H1 (cell line): ENCODE measurements around the gene KCNMB1. TPM values are rescaled to one million over a fixed set of nuclear protein-coding genes. Genes with fewer than 3 reads are reported as not detected.
A peak's percentile ranks its signal among the peaks of the same experiment; 100 is the strongest.

Experiments used
- CTCF ChIA-PET: fragments of 300-600 bp; sonication (Branson Sonifier 250); formaldehyde crosslinking; loops from one replicate; lab custom pipeline; 2021; ENCODE audit not compliant: partially characterized antibody; lab: Charles Lee
- POLR2A ChIA-PET: fragments of 300-600 bp; sonication (Branson Sonifier 250); formaldehyde crosslinking; loops from one replicate; lab custom pipeline; 2021; ENCODE audit warnings: inconsistent platforms; ENCODE audit not compliant: partially characterized antibody; lab: Charles Lee
- DNase-seq, 2 experiments: peaks; one replicate each; pipeline versions ENCODE4 v3.0.0 to v3.0.0-alpha.2; 2010 to 2022; ENCODE audit warnings: low spot score in 2 of 2, low read depth in 1 of 2, mixed read lengths in 1 of 2
- FAIRE-seq: peaks from 2 replicates; lab custom pipeline; 2011; peaks lifted over from hg19 to GRCh38; lab: Jason Lieb, UNC
- H2AFZ ChIP-seq: 2 replicates; pipeline ENCODE4 v1.8.1; 2012; ENCODE audit warnings: low read length, inconsistent platforms
- H2AK5ac ChIP-seq: 2 replicates; pipeline ENCODE4 v1.6.1; 2013; ENCODE audit warnings: low read depth, low read length
- H2BK120ac ChIP-seq: replicated peaks from 2 replicates; pipeline ENCODE3; 2013; ENCODE audit warnings: low read depth, low read length, inconsistent platforms
- H2BK12ac ChIP-seq: 2 replicates; pipeline ENCODE4 v1.6.1; 2013; ENCODE audit warnings: low read depth, low read length
- H2BK15ac ChIP-seq: 2 replicates; pipeline ENCODE4 v1.6.1; 2013; ENCODE audit warnings: low read length
- H2BK20ac ChIP-seq: 2 replicates; pipeline ENCODE4 v1.6.1; 2013; ENCODE audit warnings: low read length
- H2BK5ac ChIP-seq: 2 replicates; pipeline ENCODE4 v1.6.1; 2013; ENCODE audit warnings: low read depth, low read length
- H3K14ac ChIP-seq: 2 replicates; pipeline ENCODE4 v1.6.1; 2013; ENCODE audit warnings: inconsistent platforms; ENCODE audit not compliant: insufficient read length
- H3K18ac ChIP-seq: 2 replicates; pipeline ENCODE4 v1.6.1; 2013; ENCODE audit warnings: low read length; ENCODE audit errors: extremely low read depth
- H3K23ac ChIP-seq: 2 replicates; pipeline ENCODE4 v1.6.1; 2013; ENCODE audit warnings: inconsistent platforms; ENCODE audit not compliant: insufficient read length
- H3K23me2 ChIP-seq: 2 replicates; pipeline ENCODE4 v1.6.1; 2013; ENCODE audit warnings: low read depth, low read length
- H3K27ac ChIP-seq: 2 replicates; pipeline ENCODE4 v1.6.1; 2011; ENCODE audit warnings: low read depth, low read length, inconsistent platforms
- H3K27me3 ChIP-seq, 4 experiments: replicated peaks in 1 of 4; 1 replicate in 1 of 4; 2 replicates in 3 of 4; pipeline versions ENCODE4 v1.6.1 to v1.8.1; 2011 to 2013; ENCODE audit warnings: low read length in 3 of 4, mild to moderate bottlenecking in 3 of 4, inconsistent platforms in 2 of 4, mixed read lengths in 2 of 4, moderate library complexity in 1 of 4; ENCODE audit not compliant: control insufficient read depth in 3 of 4, insufficient read depth in 3 of 4; ENCODE audit errors: extremely low read depth in 1 of 4
- H3K36me3 ChIP-seq, 4 experiments: 2 replicates each; pipeline versions ENCODE4 v1.6.1 to v1.8.1; 2011 to 2013; ENCODE audit warnings: mild to moderate bottlenecking in 4 of 4, low read length in 3 of 4, moderate library complexity in 2 of 4, control low read depth in 1 of 4, inconsistent platforms in 1 of 4; ENCODE audit not compliant: insufficient read depth in 4 of 4, control insufficient read depth in 2 of 4
- H3K4ac ChIP-seq: replicated peaks from 2 replicates; pipeline ENCODE3; 2013; ENCODE audit warnings: low read length, low read depth, mixed read lengths, inconsistent platforms; ENCODE audit not compliant: insufficient read length
- H3K4me1 ChIP-seq, 4 experiments: replicated peaks in 1 of 4; 1 replicate in 1 of 4; 2 replicates in 3 of 4; pipeline versions ENCODE4 v1.6.1 to v1.8.1; 2011 to 2013; ENCODE audit warnings: low read length in 3 of 4, inconsistent platforms in 2 of 4, mixed read lengths in 1 of 4; ENCODE audit not compliant: insufficient read depth in 4 of 4, control insufficient read depth in 3 of 4
- H3K4me2 ChIP-seq, 2 experiments: 2 replicates each; pipeline versions ENCODE4 v1.6.1 to v1.8.1; 2011 to 2013; ENCODE audit warnings: low read depth in 2 of 2, low read length in 2 of 2, control low read depth in 1 of 2, inconsistent platforms in 1 of 2, mild to moderate bottlenecking in 1 of 2; ENCODE audit not compliant: insufficient read depth in 1 of 2
- H3K4me3 ChIP-seq, 4 experiments: fragments of 200-600, 300-600 bp in 1 of 4; sonication (generic), shearing (Covaris generic), sonication (Bioruptor Twin) in 1 of 4; 2 replicates each; pipeline versions ENCODE4 v1.5.1 to v1.8.1; 2011 to 2016; ENCODE audit warnings: low read length in 4 of 4, low read depth in 3 of 4, control low read depth in 2 of 4, inconsistent platforms in 2 of 4, mild to moderate bottlenecking in 2 of 4, mixed read lengths in 1 of 4, moderate library complexity in 1 of 4; ENCODE audit not compliant: insufficient read depth in 2 of 4; ENCODE audit errors: extremely low read depth in 1 of 4
- H3K56ac ChIP-seq: replicated peaks from 2 replicates; pipeline ENCODE3; 2013; ENCODE audit warnings: low read depth, mild to moderate bottlenecking, mixed read lengths, low read length, inconsistent platforms; ENCODE audit not compliant: insufficient read length
- H3K79me1 ChIP-seq: 2 replicates; pipeline ENCODE4 v1.6.1; 2013; ENCODE audit warnings: low read depth, low read length, control low read depth
- H3K79me2 ChIP-seq, 2 experiments: 2 replicates each; pipeline versions ENCODE4 v1.6.1 to v1.8.1; 2012 to 2013; ENCODE audit warnings: low read length in 2 of 2, mild to moderate bottlenecking in 2 of 2, inconsistent platforms in 1 of 2; ENCODE audit not compliant: insufficient read depth in 2 of 2, control insufficient read depth in 1 of 2
- H3K9ac ChIP-seq, 4 experiments: replicated peaks in 1 of 4; 1 replicate in 1 of 4; 2 replicates in 3 of 4; pipeline versions ENCODE4 v1.6.1 to v1.8.1; 2011 to 2013; ENCODE audit warnings: low read depth in 3 of 4, low read length in 3 of 4, control low read depth in 2 of 4, mild to moderate bottlenecking in 2 of 4, moderate library complexity in 2 of 4, inconsistent platforms in 1 of 4; ENCODE audit errors: extremely low read depth in 1 of 4
- H3K9me3 ChIP-seq, 2 experiments: 2 replicates each; pipeline versions ENCODE4 v1.6.1 to v1.8.1; 2012 to 2013; ENCODE audit warnings: mild to moderate bottlenecking in 2 of 2, moderate library complexity in 2 of 2, control low read depth in 1 of 2, inconsistent platforms in 1 of 2, low read depth in 1 of 2, low read length in 1 of 2, mixed read lengths in 1 of 2; ENCODE audit not compliant: insufficient read depth in 2 of 2
- H4K20me1 ChIP-seq, 2 experiments: replicated peaks in 1 of 2; 2 replicates each; pipeline versions ENCODE3 to v1.8.1; 2011 to 2013; ENCODE audit warnings: inconsistent platforms in 2 of 2, low read length in 2 of 2, mild to moderate bottlenecking in 1 of 2; ENCODE audit not compliant: insufficient read depth in 2 of 2, control insufficient read depth in 1 of 2
- H4K5ac ChIP-seq: 2 replicates; pipeline ENCODE4 v1.6.1; 2013; ENCODE audit warnings: low read length, low read depth, mixed read lengths, inconsistent platforms; ENCODE audit not compliant: insufficient read length
- H4K8ac ChIP-seq: 2 replicates; pipeline ENCODE4 v1.8.0; 2013; ENCODE audit warnings: mild to moderate bottlenecking, moderate library complexity, low read length, inconsistent platforms; ENCODE audit not compliant: insufficient read depth; ENCODE audit errors: extremely low read depth
- H4K91ac ChIP-seq: replicated peaks from 2 replicates; pipeline ENCODE3; 2013; ENCODE audit warnings: low read length, mixed read lengths, inconsistent platforms; ENCODE audit not compliant: insufficient read length
- EP300 ChIP-seq, 2 experiments: IDR thresholded peaks; 1 replicate in 1 of 2; 2 replicates in 1 of 2; pipeline ENCODE4 v1.6.1; 2011 to 2012; ENCODE audit warnings: low read depth in 2 of 2, low read length in 2 of 2, mild to moderate bottlenecking in 2 of 2, borderline replicate concordance in 1 of 2, inconsistent platforms in 1 of 2, moderate library complexity in 1 of 2
- EZH2 ChIP-seq: fragments of 200-600 bp; sonication (generic); IDR thresholded peaks from 2 replicates; pipeline ENCODE4 v1.7.1; 2012; ENCODE audit warnings: low read depth, mild to moderate bottlenecking, moderate library complexity, low read length, inconsistent platforms; ENCODE audit not compliant: severe bottlenecking
- GABPA ChIP-seq: IDR thresholded peaks from 2 replicates; pipeline ENCODE4 v1.6.1; 2011; ENCODE audit warnings: mild to moderate bottlenecking, low read length, moderate library complexity, borderline replicate concordance; ENCODE audit not compliant: insufficient read depth
- HDAC2 ChIP-seq, 2 experiments: fragments of 300-600 bp in 1 of 2; sonication (generic) in 1 of 2; IDR thresholded peaks; 2 replicates each; pipeline ENCODE4 v1.6.1; 2011 to 2012; ENCODE audit warnings: low read depth in 2 of 2, low read length in 2 of 2, mild to moderate bottlenecking in 2 of 2, moderate library complexity in 2 of 2, borderline replicate concordance in 1 of 2, inconsistent platforms in 1 of 2
- MAFK ChIP-seq: IDR thresholded peaks from 2 replicates; pipeline ENCODE4 v1.6.1; 2012; ENCODE audit warnings: low read depth, mild to moderate bottlenecking, improper control_type of control experiment, low read length
- MAX ChIP-seq: IDR thresholded peaks from 2 replicates; pipeline ENCODE4 v1.6.1; 2012; ENCODE audit warnings: inconsistent platforms
- SIX5 ChIP-seq: IDR thresholded peaks from 2 replicates; pipeline ENCODE4 v1.6.1; 2011; ENCODE audit warnings: mild to moderate bottlenecking, low read depth, low read length
- SP2 ChIP-seq: IDR thresholded peaks from 2 replicates; pipeline ENCODE4 v1.6.1; 2012; ENCODE audit warnings: mild to moderate bottlenecking, low read length, inconsistent platforms
- SRF ChIP-seq: IDR thresholded peaks from 2 replicates; pipeline ENCODE4 v1.6.1; 2011; ENCODE audit warnings: mild to moderate bottlenecking, low read depth, low read length, moderate library complexity
- SUZ12 ChIP-seq: fragments of 200-600 bp; sonication (generic); IDR thresholded peaks from 2 replicates; pipeline ENCODE4 v1.6.1; 2012; ENCODE audit warnings: mild to moderate bottlenecking, inconsistent platforms, low read length, moderate library complexity, mixed read lengths
- ZNF274 ChIP-seq: IDR thresholded peaks from 2 replicates; pipeline ENCODE4 v1.7.0; 2012; ENCODE audit warnings: low read length, borderline replicate concordance; ENCODE audit errors: extremely low read depth
- WGBS, 2 experiments: shearing (Covaris generic) in 1 of 2; methylation state at CpG; one replicate each; pipeline versions ENCODE4 v1.1.6 to v1.1.7; 2013 to 2015; ENCODE audit warnings: low lambda C conversion rate in 2 of 2, mixed read lengths in 2 of 2, inconsistent platforms in 1 of 2, low coverage in 1 of 2, missing lambda C conversion rate in 1 of 2; ENCODE audit not compliant: insufficient replicate concordance in 2 of 2, insufficient coverage in 1 of 2, insufficient read length in 1 of 2; ENCODE audit errors: extremely low coverage in 1 of 2, missing lambda C conversion rate in 1 of 2; 5-methylcytosine and 5-hydroxymethylcytosine counted together
- polyA plus RNA-seq, 7 experiments: library from polyadenylated mRNA; depleted of rRNA in 3 of 7; stranded (reverse) in 5 of 7; unstranded in 2 of 7; fragments of >200 nt in 5 of 7; fragments of 200-250 nt in 2 of 7; gene quantifications; 1 replicate in 5 of 7; 2 replicates in 1 of 7; 4 replicates in 1 of 7; pipeline versions ENCODE4 v1.2.1 to v1.2.3, GENCODE V29; 2011 to 2013; ENCODE audit warnings: missing spikeins in 2 of 7, mixed read lengths in 2 of 7
- total RNA-seq: library from RNA; stranded (reverse); fragmentation: NEBNext Ultra II Directional; extraction: Animal tissue kit (Norgen Biotek cat#: 25700); gene quantifications from 2 replicates; pipeline ENCODE4 v1.2.1, GENCODE V29; 2021

KCNMB1 gene
- total and polyA plus RNA-seq, 2 of the 8 experiments (the other 6 are each of a cell fraction or from before 2014, with no cell fraction given), result 0.08 to 0.19 TPM

GRCh38 chr5:170404398-170404797, 15.2 kb upstream of the KCNMB1 start:
- Histone ChIP-seq H3K27ac (no peak overlapping the region), H2AFZ (no peak overlapping the region), H4K5ac (no peak overlapping the region), H4K8ac (no peak overlapping the region), H2BK5ac (no peak overlapping the region), H3K4me1 (peaks cover 9 to 15% (median 13%) of the 10 kb centered on the region in 4 experiments; a peak in 6 of 7 replicates), H4K91ac (peak overlapping the region; percentile 57), H3K4me3 (no peak overlapping the region), H3K14ac (no peak overlapping the region), H3K9me3 (peaks cover 0 to 3% of the 10 kb centered on the region in 2 experiments; a peak in 1 of 4 replicates), H2BK15ac (peak overlapping the region; percentile 61), H2BK12ac (no peak overlapping the region), H3K18ac (no peak overlapping the region; the same call in 1 of the 2 replicates), H3K79me1 (no peaks in the 10 kb centered on the region), H2AK5ac (no peak overlapping the region; the same call in 1 of the 2 replicates), H2BK20ac (peak overlapping the region; percentile 17; the same call in 1 of the 2 replicates), H3K9ac (no peak overlapping the region), H3K56ac (no peak overlapping the region), H3K4ac (no peak overlapping the region), H3K4me2 (no peak overlapping the region), H2BK120ac (no peak overlapping the region), H4K20me1 (no peaks in the 10 kb centered on the region), H3K27me3 (no peaks in the 10 kb centered on the region), H3K79me2 (no peaks in the 10 kb centered on the region), H3K23me2 (no peaks in the 10 kb centered on the region), H3K23ac (no peak overlapping the region), H3K36me3 (no peaks in the 10 kb centered on the region)
- no peak for DNase-seq
- WGBS, 2 experiments, result 79% methylated on average over 2 of the region's 2 CpGs; no CpG with 5 or more reads in 1 of the 2 experiments
- TF ChIP-seq MAFK (no peak), ZNF274 (no peak), EZH2 (no peak), SRF (no peak), GABPA (no peak), SP2 (no peak), HDAC2 (IDR thresholded peaks at IDR 0.05; ENCODE audit: borderline replicate concordance in 1 of 2, low read depth in 2 of 2, low read length in 2 of 2) (no peak), SIX5 (no peak), EP300 (IDR thresholded peaks at IDR 0.05; ENCODE audit: borderline replicate concordance in 1 of 2, low read depth in 2 of 2, low read length in 2 of 2) (no peak), SUZ12 (no peak), MAX (no peak)
- POLR2A ChIA-PET, result interaction anchor here (1.0 kb wide), 1 partner anchor 16 kb away, joined by 6 read pairs; no protein-coding TSS in a partner anchor
- FAIRE-seq, result no peak
- CTCF ChIA-PET, result interaction anchor here (0.6 to 11.1 kb wide), 43 partner anchors 8 to 433 kb away, joined by 3 to 93 read pairs (median 5); partner anchors contain the start of genes C5orf58 and KCNMB1
